Measurements from ENCODE around the gene VAC14.

VAC14 gene

GRCh38 chr16:70704586-70704985 lies 96.4 kb downstream of the VAC14 start:
- no peak for DNase-seq

GRCh38 chr16:70703835-70704381 lies 97.0 kb downstream of the VAC14 start:
- no peak for DNase-seq

GRCh38 chr16:70703041-70703834 lies 97.7 kb downstream of the VAC14 start:
- DNase-seq = no peak

GRCh38 chr16:70702624-70703023 lies 98.3 kb downstream of the VAC14 start:
- no peak for DNase-seq

GRCh38 chr16:70701998-70702397 lies 99.0 kb downstream of the VAC14 start:
- DNase-seq = no peak

GRCh38 chr16:70701596-70701995 lies 99.4 kb downstream of the VAC14 start:
- no peak for DNase-seq

GRCh38 chr16:70701036-70701435 lies 99.9 kb downstream of the VAC14 start:
- no peak for DNase-seq

GRCh38 chr16:70700101-70701020 lies 100.6 kb downstream of the VAC14 start:
- DNase-seq = no peak

- DNase-seq = no peak
These were observed 101.3 kb downstream of the VAC14 start for GRCh38 chr16:70699696-70700095.

GRCh38 chr16:70698901-70699300 lies 102.1 kb downstream of the VAC14 start:
- DNase-seq = no peak

GRCh38 chr16:70697594-70698170 lies 103.3 kb downstream of the VAC14 start:
- no peak for DNase-seq

- DNase-seq = no peak
These were observed 103.9 kb downstream of the VAC14 start for GRCh38 chr16:70696952-70697593.

- DNase-seq = no peak
These were observed 104.6 kb downstream of the VAC14 start for GRCh38 chr16:70696355-70696754.

GRCh38 chr16:70695331-70696070 lies 105.5 kb downstream of the VAC14 start:
- no peak for DNase-seq

- no peak for DNase-seq
These were observed 106.1 kb downstream of the VAC14 start for GRCh38 chr16:70694868-70695218.

- DNase-seq = no peak
These were observed 106.7 kb downstream of the VAC14 start for GRCh38 chr16:70694088-70694867.

- no peak for DNase-seq
These were observed 107.9 kb downstream of the VAC14 start for GRCh38 chr16:70692873-70693671.

GRCh38 chr16:70692130-70692872 lies 108.7 kb downstream of the VAC14 start:
- DNase-seq = no peak

Data from central memory CD4-positive, alpha-beta T cell (primary cell).